Measurements from ENCODE around the gene ZBTB34.

ZBTB34 gene

DNA sequence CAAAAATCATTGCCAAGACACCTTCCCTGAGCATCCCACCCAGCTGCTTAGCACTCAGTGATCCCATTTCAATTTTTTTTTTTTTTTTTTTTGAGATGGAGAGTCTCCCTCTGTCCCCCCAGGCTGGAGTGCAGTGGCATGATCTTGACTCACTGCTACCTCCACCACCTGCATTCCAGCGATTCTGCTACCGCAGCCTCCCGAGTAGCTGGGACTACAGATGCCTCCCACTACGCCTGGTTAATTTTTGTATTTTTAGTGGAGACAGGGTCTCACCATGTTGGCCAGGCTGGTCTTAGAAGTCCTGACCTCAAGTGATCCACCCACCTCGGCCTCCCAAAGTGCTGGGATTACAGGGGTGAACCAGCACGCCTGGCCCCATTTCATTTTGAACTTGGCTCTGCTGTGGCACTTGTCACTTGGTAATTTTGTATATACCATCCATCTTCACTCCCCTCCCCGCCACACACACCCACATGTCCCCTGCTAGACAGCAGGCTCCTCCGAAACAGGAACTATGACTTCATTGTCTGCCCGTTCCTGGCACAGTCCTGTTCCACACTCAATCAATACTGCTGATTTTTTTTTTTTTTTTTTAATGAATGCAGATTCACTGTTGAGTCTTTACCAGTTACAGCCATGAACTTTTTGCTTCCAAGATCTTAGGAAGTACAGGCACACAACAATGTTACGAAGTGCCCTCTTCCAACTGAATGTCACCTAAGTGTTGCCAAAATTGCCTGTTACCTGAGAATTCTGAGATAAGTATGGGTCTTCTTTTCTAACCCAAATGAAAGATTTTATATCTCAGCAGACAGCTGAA, 17.3 kb upstream of the ZBTB34 start:
- Histone ChIP-seq H3K9me3 (ENCODE audit: control insufficient read depth, insufficient read depth, low read length) (no peaks in the 10 kb centered on the region), H3K4me3 (ENCODE audit: low read length) (no peak overlapping the region), H3K4me2 (ENCODE audit: low read length) (no peak overlapping the region), H3K27ac (ENCODE audit: low read depth, low read length) (no peak overlapping the region), H3K9me2 (replicated peaks; ENCODE audit: control insufficient read depth, low read length) (no peaks in the 10 kb centered on the region), H3K36me3 (ENCODE audit: control insufficient read depth, low read length) (no peaks in the 10 kb centered on the region), H3K79me2 (ENCODE audit: control insufficient read depth, low read length) (no peaks in the 10 kb centered on the region), H4K20me1 (ENCODE audit: control insufficient read depth, insufficient read depth, low read depth, low read length) (no peaks in the 10 kb centered on the region), H3K4me1 (ENCODE audit: control insufficient read depth, low read length) (peaks cover 2% of the 10 kb centered on the region), H3K27me3 (ENCODE audit: control insufficient read depth, low read length) (peaks cover 6% of the 10 kb centered on the region), H3F3A (ENCODE audit: control insufficient read depth, insufficient read depth) (no peaks in the 10 kb centered on the region)
- TF ChIP-seq, protein P1, sequence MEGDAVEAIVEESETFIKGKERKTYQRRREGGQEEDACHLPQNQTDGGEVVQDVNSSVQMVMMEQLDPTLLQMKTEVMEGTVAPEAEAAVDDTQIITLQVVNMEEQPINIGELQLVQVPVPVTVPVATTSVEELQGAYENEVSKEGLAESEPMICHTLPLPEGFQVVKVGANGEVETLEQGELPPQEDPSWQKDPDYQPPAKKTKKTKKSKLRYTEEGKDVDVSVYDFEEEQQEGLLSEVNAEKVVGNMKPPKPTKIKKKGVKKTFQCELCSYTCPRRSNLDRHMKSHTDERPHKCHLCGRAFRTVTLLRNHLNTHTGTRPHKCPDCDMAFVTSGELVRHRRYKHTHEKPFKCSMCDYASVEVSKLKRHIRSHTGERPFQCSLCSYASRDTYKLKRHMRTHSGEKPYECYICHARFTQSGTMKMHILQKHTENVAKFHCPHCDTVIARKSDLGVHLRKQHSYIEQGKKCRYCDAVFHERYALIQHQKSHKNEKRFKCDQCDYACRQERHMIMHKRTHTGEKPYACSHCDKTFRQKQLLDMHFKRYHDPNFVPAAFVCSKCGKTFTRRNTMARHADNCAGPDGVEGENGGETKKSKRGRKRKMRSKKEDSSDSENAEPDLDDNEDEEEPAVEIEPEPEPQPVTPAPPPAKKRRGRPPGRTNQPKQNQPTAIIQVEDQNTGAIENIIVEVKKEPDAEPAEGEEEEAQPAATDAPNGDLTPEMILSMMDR (IDR thresholded peaks at IDR 0.05; ENCODE audit: low read depth, low read length, poor library complexity, severe bottlenecking) = no peak
- TF ChIP-seq EZH2phosphoT487 (IDR thresholded peaks at IDR 0.05; ENCODE audit: borderline replicate concordance, low read length) = no peak

DNA sequence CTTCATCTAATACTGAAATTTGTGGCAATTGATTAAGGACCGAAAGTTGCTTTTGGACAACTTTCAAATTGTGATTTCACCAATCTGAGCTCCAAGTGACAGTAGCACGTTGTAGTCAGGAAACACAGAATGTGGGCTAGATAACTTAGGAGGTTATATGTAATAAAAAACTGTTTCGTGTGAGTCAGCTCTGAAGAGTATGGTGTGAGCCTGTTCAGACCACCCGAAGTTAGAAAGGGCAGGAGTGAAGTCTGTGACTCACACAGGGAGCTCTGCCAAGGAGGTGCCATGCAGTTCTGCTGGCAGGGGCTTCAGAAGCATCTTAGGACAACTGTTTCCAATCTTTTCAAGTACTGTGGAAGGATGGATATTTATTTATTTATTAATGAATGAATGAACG, 16.4 kb upstream of the ZBTB34 start:
- no peaks in the 10 kb centered on the region for H3K36me3 ChIP-seq (ENCODE audit: control insufficient read depth, low read length)
- peaks cover 5% of the 10 kb centered on the region for H3K4me1 ChIP-seq (ENCODE audit: control insufficient read depth, low read length)
- no peaks in the 10 kb centered on the region for H3K79me2 ChIP-seq (ENCODE audit: control insufficient read depth, low read length)
- TF ChIP-seq EZH2phosphoT487 (IDR thresholded peaks at IDR 0.05; ENCODE audit: borderline replicate concordance, low read length) = no peak
- TF ChIP-seq, protein P1 (IDR thresholded peaks at IDR 0.05; ENCODE audit: low read depth, low read length, poor library complexity, severe bottlenecking) = no peak
- peaks cover 10% of the 10 kb centered on the region for H3K27me3 ChIP-seq (ENCODE audit: control insufficient read depth, low read length)
- H3K4me2 ChIP-seq (ENCODE audit: low read length) = no peak overlapping the region
- H3K27ac ChIP-seq (ENCODE audit: low read depth, low read length) = no peak overlapping the region
- no peaks in the 10 kb centered on the region for H4K20me1 ChIP-seq (ENCODE audit: control insufficient read depth, insufficient read depth, low read depth, low read length)
- no peak overlapping the region for H3K4me3 ChIP-seq (ENCODE audit: low read length)
- H3K9me2 ChIP-seq (replicated peaks; ENCODE audit: control insufficient read depth, low read length) = no peaks in the 10 kb centered on the region
- no peaks in the 10 kb centered on the region for H3K9me3 ChIP-seq (ENCODE audit: control insufficient read depth, insufficient read depth, low read length)
- H3F3A ChIP-seq (ENCODE audit: control insufficient read depth, insufficient read depth) = no peaks in the 10 kb centered on the region

DNA sequence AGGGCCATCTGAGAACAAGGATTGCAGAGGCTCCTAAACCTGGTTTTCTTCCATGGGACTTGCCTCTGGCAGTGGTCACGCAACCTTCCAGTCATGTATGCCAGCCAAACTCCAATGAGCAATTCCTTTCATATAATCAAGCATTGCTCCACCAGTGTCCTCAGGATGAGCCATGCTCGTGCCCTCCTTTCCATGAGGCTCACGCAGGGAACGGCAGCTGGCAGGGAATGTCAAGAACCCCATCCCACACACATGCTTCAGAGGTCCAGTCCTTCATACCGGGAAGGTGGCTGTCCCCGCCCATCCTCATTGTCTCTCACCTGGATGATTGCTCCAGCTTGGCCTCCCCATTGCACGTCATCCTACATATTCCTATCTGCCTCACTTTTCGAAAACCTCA, 13.4 kb upstream of the ZBTB34 start:
- H3K9me3 ChIP-seq (ENCODE audit: control insufficient read depth, insufficient read depth, low read length) = no peaks in the 10 kb centered on the region
- H4K20me1 ChIP-seq (ENCODE audit: control insufficient read depth, insufficient read depth, low read depth, low read length) = no peaks in the 10 kb centered on the region
- H3K4me3 ChIP-seq (ENCODE audit: low read length) = no peak overlapping the region
- no peak overlapping the region for H3K27ac ChIP-seq (ENCODE audit: low read depth, low read length)
- no peaks in the 10 kb centered on the region for H3K9me2 ChIP-seq (replicated peaks; ENCODE audit: control insufficient read depth, low read length)
- peaks cover 5% of the 10 kb centered on the region for H3K4me1 ChIP-seq (ENCODE audit: control insufficient read depth, low read length)
- no peak overlapping the region for H3K4me2 ChIP-seq (ENCODE audit: low read length)
- no peaks in the 10 kb centered on the region for H3K79me2 ChIP-seq (ENCODE audit: control insufficient read depth, low read length)
- no peaks in the 10 kb centered on the region for H3F3A ChIP-seq (ENCODE audit: control insufficient read depth, insufficient read depth)
- no peaks in the 10 kb centered on the region for H3K36me3 ChIP-seq (ENCODE audit: control insufficient read depth, low read length)
- peaks cover 22% of the 10 kb centered on the region for H3K27me3 ChIP-seq (ENCODE audit: control insufficient read depth, low read length)
- TF ChIP-seq EZH2phosphoT487 (IDR thresholded peaks at IDR 0.05; ENCODE audit: borderline replicate concordance, low read length) = no peak
- TF ChIP-seq, protein P1 (IDR thresholded peaks at IDR 0.05; ENCODE audit: low read depth, low read length, poor library complexity, severe bottlenecking) = no peak

All from DOHH2 (cell line).